Erythroblast (primary cell): ENCODE data around the gene METTL27.

Experiments
- GATA1 ChIP-seq: IDR thresholded peaks from 2 replicates; pipeline ENCODE4 v1.6.1; 2011; ENCODE audit warnings: low read depth, mild to moderate bottlenecking, control low read depth, low read length, moderate library complexity
- POLR2A ChIP-seq: IDR thresholded peaks from 2 replicates; pipeline ENCODE4 v1.6.1; 2011; ENCODE audit warnings: mild to moderate bottlenecking, low read length

DNA sequence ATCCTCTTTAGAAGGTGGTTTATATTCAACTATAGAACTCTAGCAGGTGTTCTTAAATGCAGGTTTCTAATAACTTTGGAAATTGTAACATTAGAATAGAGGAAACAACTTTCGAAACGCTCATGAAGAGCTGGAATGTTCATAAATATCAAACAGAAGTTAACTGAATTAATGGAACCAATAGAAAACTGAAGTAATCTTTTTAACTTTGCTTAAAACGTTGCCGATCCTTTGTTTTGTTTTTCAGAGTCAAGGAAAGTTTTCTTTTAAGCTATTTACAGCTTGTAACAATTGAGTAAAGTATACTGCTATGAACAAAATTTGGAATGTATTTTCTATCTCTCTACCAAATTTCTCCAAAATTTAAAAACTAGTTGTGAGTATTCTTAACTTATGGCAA is 53.3 kb downstream of the METTL27 start:
- TF ChIP-seq POLR2A (no peak), GATA1 (no peak)
